ENCODE results near the gene OPRD1.

DNA sequence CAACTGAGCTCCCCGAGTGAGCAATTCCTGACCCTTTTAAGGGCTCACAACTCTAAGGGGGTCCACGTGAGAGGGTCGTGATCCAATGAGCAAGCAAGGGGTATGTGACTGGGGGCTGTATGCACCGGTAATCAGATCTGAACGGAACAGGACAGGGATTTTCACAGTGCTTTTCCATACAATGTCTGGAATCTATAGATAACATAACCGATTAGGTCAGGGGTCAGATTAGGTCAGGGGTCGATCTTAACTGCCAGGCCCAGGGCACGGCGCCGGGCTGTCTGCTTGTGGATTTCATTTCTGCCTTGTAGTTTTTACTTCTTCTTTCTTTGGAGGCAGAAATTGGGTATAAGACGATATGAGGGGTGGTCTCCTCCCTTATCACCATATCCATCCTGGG, 30.7 kb upstream of the OPRD1 start:
- TF ChIP-seq POLR2AphosphoS5 (IDR thresholded peaks at IDR 0.05) (no peak), EP300 (IDR thresholded peaks at IDR 0.05) (no peak)

Data from esophagus muscularis mucosa (tissue), 3 donors.